Vagina (tissue), 2 donors: Measurements from ENCODE around the gene HSPD1. TPM values are rescaled to one million over a fixed set of nuclear protein-coding genes. Genes with fewer than 3 reads are reported as not detected.
A peak's percentile ranks its signal among the peaks of the same experiment; 100 is the strongest.

ENCODE experiments used
- DNase-seq, 2 donors: peaks; one replicate each; pipeline ENCODE4 v3.0.0-alpha.2; 2017; ENCODE audit errors: extremely low spot score in 2 of 2
- H3K27ac ChIP-seq: fragments of 200-600 bp; sonication (generic); one replicate; pipeline ENCODE4 v1.5.1; 2019
- H3K27me3 ChIP-seq: fragments of 200-600 bp; sonication (generic); one replicate; pipeline ENCODE4 v1.5.1; 2019
- H3K36me3 ChIP-seq, 2 donors: fragments of 200-600 bp; sonication (generic); one replicate each; pipeline ENCODE4 v1.5.1; 2017 to 2019
- H3K4me1 ChIP-seq: fragments of 200-600 bp; sonication (generic); one replicate; pipeline ENCODE4 v1.5.1; 2019
- H3K4me3 ChIP-seq, 2 donors: fragments of 200-600 bp; sonication (generic); 1 replicate in 1 of 2; 2 replicates in 1 of 2; pipeline ENCODE4 v1.5.1; 2016 to 2019
- H3K9me3 ChIP-seq: fragments of 200-600 bp; sonication (generic); one replicate; pipeline ENCODE4 v1.5.1; 2019
- CTCF ChIP-seq, 3 experiments: fragments of 450-650 bp in 2 of 3; fragments of 200-600 bp in 1 of 3; sonication (generic) in 1 of 3; IDR thresholded peaks; one replicate each; pipeline ENCODE4 v1.5.1; 2017 to 2019; ENCODE audit warnings: antibody characterized with exemption in 3 of 3, mild to moderate bottlenecking in 2 of 3, moderate library complexity in 2 of 3
- POLR2A ChIP-seq, 2 donors: fragments of 450-650 bp; IDR thresholded peaks; one replicate each; pipeline ENCODE4 v1.6.1; 2017; ENCODE audit warnings: antibody characterized with exemption in 2 of 2, mild to moderate bottlenecking in 2 of 2, moderate library complexity in 2 of 2
- POLR2AphosphoS5 ChIP-seq, 2 donors: sonication (generic); formaldehyde crosslinking; IDR thresholded peaks; one replicate each; pipeline ENCODE4 v1.9.0; 2017; ENCODE audit warnings: antibody characterized with exemption in 2 of 2, mild to moderate bottlenecking in 2 of 2, low read depth in 1 of 2; ENCODE audit not compliant: insufficient read depth in 1 of 2
- intact Hi-C: fragments of 100-400 bp; cut with DNase I; formaldehyde crosslinking; loops from one replicate; pipeline ENCODE4 v1.15.1; 2023
- total RNA-seq: library from RNA; depleted of rRNA; stranded (reverse); fragments of >200 nt; gene quantifications from one replicate; pipeline ENCODE4 v1.2.3, GENCODE V29; 2016

HSPD1 gene
- total RNA-seq, 1 donor from 2014 or later, result 127 TPM

DNA sequence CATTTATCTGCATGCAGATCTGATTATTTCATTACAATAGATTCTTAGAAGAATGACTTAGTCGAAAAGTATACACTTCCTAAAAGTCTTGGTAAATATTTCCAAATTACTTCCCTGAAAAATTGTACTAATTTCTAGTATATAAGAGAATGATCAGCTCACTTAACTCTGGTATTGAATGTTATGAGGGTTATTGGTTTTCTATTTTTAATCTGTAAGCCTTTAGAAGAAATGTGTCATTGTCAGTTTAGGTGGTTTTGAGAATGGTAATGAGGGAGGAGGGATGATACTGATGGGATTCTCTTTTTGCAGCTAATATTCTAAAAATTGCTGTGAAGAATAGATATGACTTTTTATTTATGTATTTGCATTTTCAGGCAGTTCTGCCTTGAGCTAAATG lies 40.1 kb upstream of the HSPD1 start:
- no peak for DNase-seq
- H3K4me1 ChIP-seq, result peaks cover 11% of the 10 kb centered on the region

GRCh38 chr2:197538412-197538811 lies 38.8 kb upstream of the HSPD1 start:
- H3K27me3 ChIP-seq, result no peaks in the 10 kb centered on the region
- intact Hi-C loops, result no loop called here
- TF ChIP-seq CTCF (IDR thresholded peaks at IDR 0.05) (no peak), POLR2AphosphoS5 (IDR thresholded peaks at IDR 0.05; ENCODE audit: insufficient read depth in 1 of 2, low read depth in 1 of 2) (no peak), POLR2A (IDR thresholded peaks at IDR 0.05) (no peak)
- H3K27ac ChIP-seq, result no peak overlapping the region
- no peak for DNase-seq
- H3K4me3 ChIP-seq, result no peak overlapping the region
- H3K4me1 ChIP-seq, result peaks cover 24% of the 10 kb centered on the region
- no peaks in the 10 kb centered on the region for H3K9me3 ChIP-seq
- H3K36me3 ChIP-seq, result peaks cover 0 to 49% of the 10 kb centered on the region in 2 donors

More for the DNA sequence above, 40.1 kb upstream of the HSPD1 start:
- TF ChIP-seq CTCF (IDR thresholded peaks at IDR 0.05) (no peak), POLR2AphosphoS5 (IDR thresholded peaks at IDR 0.05; ENCODE audit: insufficient read depth in 1 of 2, low read depth in 1 of 2) (no peak), POLR2A (IDR thresholded peaks at IDR 0.05) (no peak)
- Histone ChIP-seq H3K27me3 (no peaks in the 10 kb centered on the region), H3K27ac (no peak overlapping the region), H3K36me3 (peaks cover 0 to 57% of the 10 kb centered on the region in 2 donors), H3K9me3 (no peaks in the 10 kb centered on the region), H3K4me3 (no peak overlapping the region)
- intact Hi-C loops, result no loop called here

DNA sequence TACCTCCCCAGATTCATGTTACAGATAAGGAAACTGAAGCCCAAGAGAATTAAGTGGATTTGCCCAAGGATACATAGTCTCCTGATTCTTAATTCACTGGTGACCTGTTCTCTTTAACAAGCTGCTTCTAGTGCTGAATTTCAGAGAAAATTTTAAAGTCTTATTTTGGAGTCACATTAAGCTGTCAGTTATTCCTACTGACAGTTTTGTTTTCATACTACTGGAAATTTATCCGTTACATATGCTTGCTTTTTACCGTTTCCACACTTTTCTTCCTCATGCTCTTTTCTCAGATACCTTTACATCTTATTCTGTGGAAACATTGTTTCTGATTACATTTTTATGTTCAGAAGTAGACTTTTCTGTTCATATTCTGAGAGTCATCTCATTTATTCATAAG lies 17.5 kb upstream of the HSPD1 start:
- Histone ChIP-seq H3K4me3 (peak overlapping the region; percentile 76 to 91), H3K27me3 (no peaks in the 10 kb centered on the region), H3K36me3 (no peaks in the 10 kb centered on the region), H3K9me3 (no peaks in the 10 kb centered on the region), H3K27ac (peak overlapping the region; percentile 93), H3K4me1 (peaks cover 33% of the 10 kb centered on the region)
- TF ChIP-seq POLR2AphosphoS5 (IDR thresholded peaks at IDR 0.05; ENCODE audit: insufficient read depth in 1 of 2, low read depth in 1 of 2) (no peak), CTCF (IDR thresholded peaks at IDR 0.05) (no peak), POLR2A (IDR thresholded peaks at IDR 0.05) (no peak)
- DNase-seq, result no peak
- intact Hi-C loops, result no loop called here

GRCh38 chr2:197516393-197516761 lies 16.7 kb upstream of the HSPD1 start:
- no peak for DNase-seq
- Histone ChIP-seq H3K27ac (peak overlapping the region; percentile 93), H3K27me3 (no peaks in the 10 kb centered on the region), H3K4me3 (peak overlapping the region; percentile 76 to 91), H3K36me3 (no peaks in the 10 kb centered on the region), H3K9me3 (no peaks in the 10 kb centered on the region), H3K4me1 (peaks cover 33% of the 10 kb centered on the region)
- no peak for TF ChIP-seq CTCF (IDR thresholded peaks at IDR 0.05)
- no peak for TF ChIP-seq POLR2A (IDR thresholded peaks at IDR 0.05)
- no peak for TF ChIP-seq POLR2AphosphoS5 (IDR thresholded peaks at IDR 0.05; ENCODE audit: insufficient read depth in 1 of 2, low read depth in 1 of 2)
- intact Hi-C loops, result no loop called here

DNA sequence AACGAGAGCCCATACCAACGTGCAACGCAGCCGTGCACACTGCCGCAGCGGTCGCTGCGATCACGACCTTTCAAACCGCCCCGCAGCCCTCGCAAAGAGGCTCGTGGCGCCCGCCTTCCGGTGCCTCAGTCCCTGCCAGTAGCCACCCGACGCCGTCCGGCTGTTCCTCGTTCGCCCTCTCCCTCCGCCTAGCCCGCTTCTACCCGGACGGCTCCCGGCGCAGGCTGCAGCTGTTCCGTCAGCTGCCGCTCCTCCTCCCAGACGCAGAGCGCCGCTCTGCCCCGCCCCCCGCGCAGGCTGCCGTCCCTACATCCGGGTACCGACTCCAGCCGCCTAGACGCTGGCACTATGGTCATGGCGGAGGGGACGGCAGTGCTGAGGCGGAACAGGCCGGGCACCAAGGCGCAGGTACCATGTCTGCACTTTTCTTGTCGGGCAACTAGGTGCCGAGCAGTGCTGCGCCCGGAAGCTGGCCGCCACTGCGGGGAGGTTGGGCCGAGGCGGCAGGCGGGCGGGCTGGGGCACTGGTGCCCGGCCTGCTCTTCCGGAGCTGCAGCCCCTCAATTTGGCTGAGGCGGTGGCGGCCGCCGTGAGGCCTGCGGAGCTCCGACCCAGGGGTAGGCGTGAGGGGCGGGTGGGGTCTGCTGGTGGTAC lies 16.2 kb upstream of the HSPD1 start, which contains the start of gene MOB4:
MOB4 (plus strand) TSS at position 328 of the 654 bp plus-strand sequence; CDS start at position 349, 21 bp downstream.
- no peaks in the 10 kb centered on the region for H3K9me3 ChIP-seq
- H3K36me3 ChIP-seq, result no peaks in the 10 kb centered on the region
- peaks cover 33% of the 10 kb centered on the region for H3K4me1 ChIP-seq
- peak in 1 of 2 donors; percentile 94 for DNase-seq
- peak within 1 kb of the TSS; percentile 76 to 91 for H3K4me3 ChIP-seq
- H3K27me3 ChIP-seq, result no peaks in the 10 kb centered on the region
- TF ChIP-seq POLR2AphosphoS5 (IDR thresholded peaks at IDR 0.05; ENCODE audit: insufficient read depth in 1 of 2, low read depth in 1 of 2) (peak; percentile 95 to 98), CTCF (IDR thresholded peaks at IDR 0.05) (no peak), POLR2A (IDR thresholded peaks at IDR 0.05) (peak; percentile 80 to 88)
- intact Hi-C loops, result no loop called here
- H3K27ac ChIP-seq, result peak within 1 kb of the TSS; percentile 93
